HEK293 (cell line): ENCODE data around the gene GPR39.

Experiments
- CTCF ChIA-PET: fragments of 350-600 bp; formaldehyde crosslinking; extraction: SDS; loops from one replicate; lab custom pipeline; 2021; ENCODE audit warnings: antibody characterized with exemption; lab: Yijun Ruan, JAX
- POLR2A ChIA-PET: fragments of 300-600 bp; formaldehyde crosslinking; extraction: SDS; loops from one replicate; lab custom pipeline; 2020; ENCODE audit warnings: antibody characterized with exemption, inconsistent platforms; lab: Yijun Ruan, JAX
- H3K27ac ChIP-seq: fragments of 200-500 bp; sonication (Bioruptor generic); 2 replicates; pipeline ENCODE4 v1.5.1; 2014; ENCODE audit warnings: low read depth, low read length, control low read depth, inconsistent platforms; ENCODE audit errors: extremely low read depth
- H3K36me3 ChIP-seq, 2 experiments: fragments of 200-500 bp in 1 of 2; sonication (Bioruptor generic) in 1 of 2; 1 replicate in 1 of 2; 2 replicates in 1 of 2; pipeline ENCODE4 v1.5.1; 2014 to 2017; ENCODE audit warnings: inconsistent platforms in 2 of 2, low read length in 2 of 2; ENCODE audit not compliant: control insufficient read depth in 2 of 2, insufficient read depth in 1 of 2
- H3K4me1 ChIP-seq: fragments of 200-500 bp; sonication (Bioruptor generic); 2 replicates; pipeline ENCODE4 v1.5.1; 2014; ENCODE audit warnings: mild to moderate bottlenecking, low read length, inconsistent platforms; ENCODE audit not compliant: control insufficient read depth, insufficient read depth
- H3K4me3 ChIP-seq: 2 replicates; pipeline ENCODE4 v1.5.1; 2011; ENCODE audit warnings: low read depth, mild to moderate bottlenecking, control low read depth, low read length, moderate library complexity
- H3K9me3 ChIP-seq: fragments of 200-500 bp; sonication (Bioruptor generic); 2 replicates; pipeline ENCODE4 v1.5.1; 2014; ENCODE audit warnings: low read depth, low read length, inconsistent platforms; ENCODE audit not compliant: control insufficient read depth, insufficient read depth
- BCL11A ChIP-seq: fragments of 450-650 bp; formaldehyde crosslinking; IDR thresholded peaks from 2 replicates; pipeline ENCODE4 v1.5.1; 2016; ENCODE audit warnings: low read depth, missing biosample characterization, missing genetic modification characterization
- GFI1B ChIP-seq: fragments of 450-650 bp; formaldehyde crosslinking; IDR thresholded peaks from 2 replicates; pipeline ENCODE4 v1.5.1; 2016; ENCODE audit warnings: missing biosample characterization, missing genetic modification characterization
- GLIS2 ChIP-seq: fragments of 450-650 bp; formaldehyde crosslinking; IDR thresholded peaks from 2 replicates; pipeline ENCODE4 v1.5.1; 2016; ENCODE audit warnings: missing biosample characterization, missing genetic modification characterization
- HOXA7 ChIP-seq: sonication (generic); formaldehyde crosslinking; IDR thresholded peaks from 2 replicates; pipeline ENCODE4 v1.8.1; 2022; ENCODE audit warnings: missing genetic modification reagents, borderline replicate concordance
- KLF1 ChIP-seq: fragments of 450-650 bp; formaldehyde crosslinking; IDR thresholded peaks from 2 replicates; pipeline ENCODE4 v1.5.1; 2016; ENCODE audit warnings: missing biosample characterization, missing genetic modification characterization
- KLF9 ChIP-seq: fragments of 450-650 bp; formaldehyde crosslinking; IDR thresholded peaks from 2 replicates; pipeline ENCODE4 v1.5.1; 2016; ENCODE audit warnings: missing biosample characterization, missing genetic modification characterization, low read depth
- MEIS1 ChIP-seq: sonication (generic); formaldehyde crosslinking; IDR thresholded peaks from 2 replicates; pipeline ENCODE4 v1.8.1; 2022; ENCODE audit warnings: missing genetic modification reagents, mild to moderate bottlenecking, borderline replicate concordance
- PATZ1 ChIP-seq: fragments of 450-650 bp; formaldehyde crosslinking; IDR thresholded peaks from 2 replicates; pipeline ENCODE4 v1.5.1; 2016; ENCODE audit warnings: missing biosample characterization, missing genetic modification characterization
- SALL2 ChIP-seq: fragments of 450-650 bp; formaldehyde crosslinking; IDR thresholded peaks from 2 replicates; pipeline ENCODE4 v1.5.0; 2017; ENCODE audit warnings: missing biosample characterization, mild to moderate bottlenecking, missing genetic modification characterization, borderline replicate concordance
- SCRT2 ChIP-seq: fragments of 450-650 bp; formaldehyde crosslinking; IDR thresholded peaks from 2 replicates; pipeline ENCODE4 v1.5.1; 2016; ENCODE audit warnings: missing biosample characterization, missing genetic modification characterization
- SP2 ChIP-seq: fragments of 450-650 bp; formaldehyde crosslinking; IDR thresholded peaks from 2 replicates; pipeline ENCODE4 v1.5.1; 2016; ENCODE audit warnings: missing biosample characterization, missing genetic modification characterization
- TCF7L2 ChIP-seq: IDR thresholded peaks from 2 replicates; pipeline ENCODE4 v1.6.1; 2011; ENCODE audit warnings: low read depth, mild to moderate bottlenecking, inconsistent platforms, low read length, moderate library complexity, borderline replicate concordance
- ZFHX2 ChIP-seq: fragments of 450-650 bp; formaldehyde crosslinking; conservative IDR thresholded peaks from 2 replicates; pipeline ENCODE4 v1.5.1; 2016; ENCODE audit warnings: missing biosample characterization, missing genetic modification characterization
- ZFP69B ChIP-seq: fragments of 450-650 bp; formaldehyde crosslinking; IDR thresholded peaks from 2 replicates; pipeline ENCODE4 v1.5.1; 2016; ENCODE audit warnings: missing biosample characterization, missing genetic modification characterization
- ZNF112 ChIP-seq: fragments of 450-650 bp; formaldehyde crosslinking; IDR thresholded peaks from 2 replicates; pipeline ENCODE4 v1.5.0; 2017; ENCODE audit warnings: missing biosample characterization, missing genetic modification characterization
- ZNF114 ChIP-seq: fragments of 450-650 bp; formaldehyde crosslinking; IDR thresholded peaks from 2 replicates; pipeline ENCODE4 v1.5.0; 2017; ENCODE audit warnings: missing biosample characterization, missing genetic modification characterization
- ZNF221 ChIP-seq: fragments of 450-650 bp; formaldehyde crosslinking; IDR thresholded peaks from 2 replicates; pipeline ENCODE4 v1.5.1; 2017; ENCODE audit warnings: missing biosample characterization, missing genetic modification characterization, borderline replicate concordance
- ZNF37A ChIP-seq: fragments of 450-650 bp; IDR thresholded peaks from 2 replicates; pipeline ENCODE4 v1.5.1; 2018; ENCODE audit warnings: missing biosample characterization, missing genetic modification characterization
- ZNF423 ChIP-seq: fragments of 450-650 bp; formaldehyde crosslinking; IDR thresholded peaks from 2 replicates; pipeline ENCODE4 v1.5.1; 2016; ENCODE audit warnings: missing biosample characterization, missing genetic modification characterization
- ZNF426 ChIP-seq: fragments of 450-650 bp; formaldehyde crosslinking; IDR thresholded peaks from 2 replicates; pipeline ENCODE4 v1.5.1; 2017; ENCODE audit warnings: missing biosample characterization, missing genetic modification characterization, mild to moderate bottlenecking, inconsistent platforms, moderate library complexity
- ZNF501 ChIP-seq: fragments of 450-650 bp; formaldehyde crosslinking; IDR thresholded peaks from 2 replicates; pipeline ENCODE4 v1.5.1; 2016; ENCODE audit warnings: missing biosample characterization, missing genetic modification characterization
- ZNF521 ChIP-seq: fragments of 450-650 bp; formaldehyde crosslinking; IDR thresholded peaks from 2 replicates; pipeline ENCODE4 v1.5.1; 2017; ENCODE audit warnings: missing biosample characterization, mild to moderate bottlenecking, missing genetic modification characterization
- ZNF610 ChIP-seq: fragments of 450-650 bp; formaldehyde crosslinking; IDR thresholded peaks from 2 replicates; pipeline ENCODE4 v1.5.1; 2016; ENCODE audit warnings: missing biosample characterization, missing genetic modification characterization, borderline replicate concordance
- ZNF747 ChIP-seq: fragments of 450-650 bp; formaldehyde crosslinking; IDR thresholded peaks from 2 replicates; pipeline ENCODE4 v1.5.1; 2016; ENCODE audit warnings: missing biosample characterization, missing genetic modification characterization
- ZNF776 ChIP-seq: fragments of 450-650 bp; formaldehyde crosslinking; IDR thresholded peaks from 2 replicates; pipeline ENCODE4 v1.5.0; 2017; ENCODE audit warnings: missing biosample characterization, missing genetic modification characterization, borderline replicate concordance
- TF ChIP-seq, protein P1 (sequence below): fragments of 450-650 bp; formaldehyde crosslinking; IDR thresholded peaks from 2 replicates; pipeline ENCODE4 v1.5.1; 2016; ENCODE audit warnings: missing biosample characterization, missing genetic modification characterization

Gene GPR39

DNA sequence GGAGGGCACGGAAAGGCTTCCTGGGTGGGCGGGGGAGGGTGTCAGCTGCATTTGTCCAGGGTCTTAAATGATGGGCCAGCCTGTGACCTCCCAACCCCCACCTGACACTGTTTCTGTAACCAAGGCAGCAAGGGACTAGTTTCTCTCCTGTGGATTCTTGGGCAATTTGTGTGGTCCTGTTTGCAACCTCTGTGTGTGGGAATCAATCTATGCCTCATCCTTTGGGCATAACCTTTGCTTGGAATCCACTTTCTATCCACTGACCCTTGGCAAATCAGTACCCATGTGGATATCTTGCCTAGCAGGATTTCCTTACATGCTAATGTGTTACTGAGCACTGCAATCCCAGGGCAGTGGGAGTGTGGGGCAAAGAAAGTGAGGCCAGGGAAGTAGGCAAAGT is 54.1 kb downstream of the GPR39 start:
- CTCF ChIA-PET, result no interaction called here
- no peak overlapping the region for H3K27ac ChIP-seq
- H3K4me1 ChIP-seq, result no peaks in the 10 kb centered on the region
- H3K4me3 ChIP-seq, result no peak overlapping the region
- TF ChIP-seq ZNF112 (tag by site-specific recombination) (no peak), ZFP69B (no peak), GLIS2 (tag by site-specific recombination) (no peak), ZNF747 (tag by site-specific recombination) (no peak), ZNF521 (no peak), ZNF501 (tag by site-specific recombination) (no peak), KLF9 (no peak), BCL11A (tag by site-specific recombination) (no peak), SALL2 (tag by site-specific recombination) (no peak), ZNF610 (tag by site-specific recombination) (no peak), PATZ1 (tag by site-specific recombination) (no peak)
- TF ChIP-seq, protein P1, sequence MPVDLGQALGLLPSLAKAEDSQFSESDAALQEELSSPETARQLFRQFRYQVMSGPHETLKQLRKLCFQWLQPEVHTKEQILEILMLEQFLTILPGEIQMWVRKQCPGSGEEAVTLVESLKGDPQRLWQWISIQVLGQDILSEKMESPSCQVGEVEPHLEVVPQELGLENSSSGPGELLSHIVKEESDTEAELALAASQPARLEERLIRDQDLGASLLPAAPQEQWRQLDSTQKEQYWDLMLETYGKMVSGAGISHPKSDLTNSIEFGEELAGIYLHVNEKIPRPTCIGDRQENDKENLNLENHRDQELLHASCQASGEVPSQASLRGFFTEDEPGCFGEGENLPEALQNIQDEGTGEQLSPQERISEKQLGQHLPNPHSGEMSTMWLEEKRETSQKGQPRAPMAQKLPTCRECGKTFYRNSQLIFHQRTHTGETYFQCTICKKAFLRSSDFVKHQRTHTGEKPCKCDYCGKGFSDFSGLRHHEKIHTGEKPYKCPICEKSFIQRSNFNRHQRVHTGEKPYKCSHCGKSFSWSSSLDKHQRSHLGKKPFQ (tag by site-specific recombination), result no peak
- H3K9me3 ChIP-seq, result no peaks in the 10 kb centered on the region
- H3K36me3 ChIP-seq, result no peaks in the 10 kb centered on the region
- POLR2A ChIA-PET, result no interaction called here

GRCh38 chr2:132473174-132473883 is 56.7 kb downstream of the GPR39 start:
- H3K9me3 ChIP-seq, result no peaks in the 10 kb centered on the region
- POLR2A ChIA-PET, result no interaction called here
- H3K27ac ChIP-seq, result no peak overlapping the region
- H3K36me3 ChIP-seq, result no peaks in the 10 kb centered on the region
- H3K4me1 ChIP-seq, result no peaks in the 10 kb centered on the region
- CTCF ChIA-PET, result interaction anchor here (0.7 kb wide), 1 partner anchor 28 kb away, joined by 3 read pairs; no protein-coding TSS in a partner anchor
- no peak overlapping the region for H3K4me3 ChIP-seq
- TF ChIP-seq SP2 (no peak), ZNF521 (no peak), ZFHX2 (no peak), TCF7L2 (no peak), KLF1 (tag by site-specific recombination) (no peak), ZNF37A (tag by site-specific recombination) (no peak), ZNF221 (tag by site-specific recombination) (no peak)
- TF ChIP-seq, all 188 proteins: peak for 0

DNA sequence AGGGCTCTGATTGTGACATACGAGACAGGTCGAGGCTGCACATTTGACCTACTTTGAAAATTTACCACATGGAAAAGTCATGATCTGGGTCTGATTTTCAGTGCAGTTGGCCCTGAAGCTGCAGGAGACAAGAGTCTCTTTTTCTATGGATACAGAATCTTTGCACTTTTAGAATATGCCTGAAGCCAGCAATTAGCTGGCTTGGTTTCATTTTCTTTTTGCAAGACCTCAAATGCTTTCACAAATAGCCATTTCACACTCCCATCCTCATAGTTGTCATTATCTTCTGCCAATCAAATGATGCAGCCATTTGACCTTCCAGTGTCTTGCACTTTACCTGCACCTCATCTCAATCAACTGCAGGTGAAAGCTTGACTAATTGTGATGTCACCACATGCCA is 59.0 kb downstream of the GPR39 start:
- H3K9me3 ChIP-seq, result no peaks in the 10 kb centered on the region
- CTCF ChIA-PET, result no interaction called here
- TF ChIP-seq GFI1B (no peak), SCRT2 (no peak), MEIS1 (CRISPR knock-in tag) (no peak), ZNF426 (tag by site-specific recombination) (no peak), HOXA7 (CRISPR knock-in tag) (no peak), ZNF423 (tag by site-specific recombination) (no peak), ZNF114 (no peak), ZNF776 (tag by site-specific recombination) (no peak)

More for the DNA sequence above, 59.0 kb downstream of the GPR39 start:
- Histone ChIP-seq H3K27ac (no peak overlapping the region), H3K36me3 (no peaks in the 10 kb centered on the region), H3K4me3 (no peak overlapping the region), H3K4me1 (no peaks in the 10 kb centered on the region)
- POLR2A ChIA-PET, result no interaction called here
